Measurements from ENCODE around the gene SLC35G6. TPM values are rescaled to one million over a fixed set of nuclear protein-coding genes. Genes with fewer than 3 reads are reported as not detected.

SLC35G6 gene
- total and polyA plus RNA-seq, 2 of the 13 experiments (the other 11 are each of a cell fraction or from before 2014, with no cell fraction given) = 0.07 TPM; not detected in 1

DNA sequence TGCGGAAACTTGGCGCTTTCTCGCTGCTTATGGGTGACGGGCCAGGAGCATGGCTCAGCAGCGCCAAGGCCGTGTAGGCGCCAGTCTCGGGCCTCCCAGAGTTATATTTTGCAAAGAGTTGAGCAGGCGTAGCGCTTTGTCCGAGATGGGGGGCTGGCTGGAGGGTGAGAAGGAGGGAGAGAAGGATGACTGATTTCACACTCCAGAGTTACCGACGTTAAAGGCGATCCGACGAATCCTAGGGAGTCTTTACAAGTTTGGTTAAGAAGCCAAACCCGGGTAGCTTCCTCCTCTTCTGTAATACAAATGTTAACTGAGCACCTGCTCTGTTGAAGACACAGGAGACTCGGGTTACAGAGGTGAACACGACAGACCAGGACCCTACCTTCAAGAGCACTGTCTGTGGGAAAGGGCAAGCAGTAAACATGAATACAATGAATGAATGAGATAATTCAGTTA lies 3.7 kb downstream of the SLC35G6 start (continued):
- TF ChIP-seq, protein P1, sequence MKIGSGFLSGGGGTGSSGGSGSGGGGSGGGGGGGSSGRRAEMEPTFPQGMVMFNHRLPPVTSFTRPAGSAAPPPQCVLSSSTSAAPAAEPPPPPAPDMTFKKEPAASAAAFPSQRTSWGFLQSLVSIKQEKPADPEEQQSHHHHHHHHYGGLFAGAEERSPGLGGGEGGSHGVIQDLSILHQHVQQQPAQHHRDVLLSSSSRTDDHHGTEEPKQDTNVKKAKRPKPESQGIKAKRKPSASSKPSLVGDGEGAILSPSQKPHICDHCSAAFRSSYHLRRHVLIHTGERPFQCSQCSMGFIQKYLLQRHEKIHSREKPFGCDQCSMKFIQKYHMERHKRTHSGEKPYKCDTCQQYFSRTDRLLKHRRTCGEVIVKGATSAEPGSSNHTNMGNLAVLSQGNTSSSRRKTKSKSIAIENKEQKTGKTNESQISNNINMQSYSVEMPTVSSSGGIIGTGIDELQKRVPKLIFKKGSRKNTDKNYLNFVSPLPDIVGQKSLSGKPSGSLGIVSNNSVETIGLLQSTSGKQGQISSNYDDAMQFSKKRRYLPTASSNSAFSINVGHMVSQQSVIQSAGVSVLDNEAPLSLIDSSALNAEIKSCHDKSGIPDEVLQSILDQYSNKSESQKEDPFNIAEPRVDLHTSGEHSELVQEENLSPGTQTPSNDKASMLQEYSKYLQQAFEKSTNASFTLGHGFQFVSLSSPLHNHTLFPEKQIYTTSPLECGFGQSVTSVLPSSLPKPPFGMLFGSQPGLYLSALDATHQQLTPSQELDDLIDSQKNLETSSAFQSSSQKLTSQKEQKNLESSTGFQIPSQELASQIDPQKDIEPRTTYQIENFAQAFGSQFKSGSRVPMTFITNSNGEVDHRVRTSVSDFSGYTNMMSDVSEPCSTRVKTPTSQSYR (CRISPR knock-in tag; IDR thresholded peaks at IDR 0.05; ENCODE audit: borderline replicate concordance) = no peak
- TF ChIP-seq NRL (CRISPR knock-in tag; IDR thresholded peaks at IDR 0.05; ENCODE audit: borderline replicate concordance) (peak; percentile 65; the same call in 1 of the 2 replicates), JDP2 (CRISPR knock-in tag; IDR thresholded peaks at IDR 0.05; ENCODE audit: borderline replicate concordance) (no peak), HES4 (CRISPR knock-in tag; IDR thresholded peaks at IDR 0.05; ENCODE audit: borderline replicate concordance) (no peak), ZNF891 (CRISPR knock-in tag; IDR thresholded peaks at IDR 0.05) (peak; percentile 56; the same call in 1 of the 2 replicates), ISL2 (CRISPR knock-in tag; IDR thresholded peaks at IDR 0.05) (no peak; the same call in 1 of the 2 replicates), SIX1 (CRISPR knock-in tag; IDR thresholded peaks at IDR 0.05; ENCODE audit: borderline replicate concordance) (no peak), MEIS2 (CRISPR knock-in tag; IDR thresholded peaks at IDR 0.05) (0 out of 2 replicates have a peak, but pooled peaks have one; percentile 35), ZNF432 (CRISPR knock-in tag; IDR thresholded peaks at IDR 0.05; ENCODE audit: borderline replicate concordance) (no peak), HCFC1 (IDR thresholded peaks at IDR 0.05; ENCODE audit: low read depth, low read length) (no peak), ZSCAN22 (CRISPR knock-in tag; IDR thresholded peaks at IDR 0.05) (no peak; the same call in 1 of the 2 replicates), ZZZ3 (CRISPR knock-in tag; IDR thresholded peaks at IDR 0.05; ENCODE audit: borderline replicate concordance) (peak; percentile 74; the same call in 1 of the 2 replicates), PHF21A (CRISPR knock-in tag; IDR thresholded peaks at IDR 0.05) (no peak; the same call in 1 of the 2 replicates), ZNF225 (CRISPR knock-in tag; IDR thresholded peaks at IDR 0.05) (no peak), ZNF788 (CRISPR knock-in tag; IDR thresholded peaks at IDR 0.05; ENCODE audit: borderline replicate concordance) (0 out of 2 replicates have a peak, but pooled peaks have one; percentile 2), ZNF431 (CRISPR knock-in tag; IDR thresholded peaks at IDR 0.05; ENCODE audit: borderline replicate concordance, low read depth) (0 out of 2 replicates have a peak, but pooled peaks have one; percentile 51), SRY (CRISPR knock-in tag; IDR thresholded peaks at IDR 0.05) (0 out of 2 replicates have a peak, but pooled peaks have one; percentile 5), SP4 (CRISPR knock-in tag; IDR thresholded peaks at IDR 0.05) (peak; percentile 1; the same call in 1 of the 2 replicates), JARID2 (CRISPR knock-in tag; IDR thresholded peaks at IDR 0.05; ENCODE audit: insufficient replicate concordance) (no peak), HOXA3 (CRISPR knock-in tag; IDR thresholded peaks at IDR 0.05) (peak; percentile 79; the same call in 1 of the 2 replicates), NAIF1 (CRISPR knock-in tag; IDR thresholded peaks at IDR 0.05; ENCODE audit: borderline replicate concordance) (no peak)
- TF ChIP-seq, protein P2, sequence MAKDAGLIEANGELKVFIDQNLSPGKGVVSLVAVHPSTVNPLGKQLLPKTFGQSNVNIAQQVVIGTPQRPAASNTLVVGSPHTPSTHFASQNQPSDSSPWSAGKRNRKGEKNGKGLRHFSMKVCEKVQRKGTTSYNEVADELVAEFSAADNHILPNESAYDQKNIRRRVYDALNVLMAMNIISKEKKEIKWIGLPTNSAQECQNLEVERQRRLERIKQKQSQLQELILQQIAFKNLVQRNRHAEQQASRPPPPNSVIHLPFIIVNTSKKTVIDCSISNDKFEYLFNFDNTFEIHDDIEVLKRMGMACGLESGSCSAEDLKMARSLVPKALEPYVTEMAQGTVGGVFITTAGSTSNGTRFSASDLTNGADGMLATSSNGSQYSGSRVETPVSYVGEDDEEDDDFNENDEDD (CRISPR knock-in tag; IDR thresholded peaks at IDR 0.05; ENCODE audit: borderline replicate concordance) = no peak
- TF ChIP-seq, protein P3, sequence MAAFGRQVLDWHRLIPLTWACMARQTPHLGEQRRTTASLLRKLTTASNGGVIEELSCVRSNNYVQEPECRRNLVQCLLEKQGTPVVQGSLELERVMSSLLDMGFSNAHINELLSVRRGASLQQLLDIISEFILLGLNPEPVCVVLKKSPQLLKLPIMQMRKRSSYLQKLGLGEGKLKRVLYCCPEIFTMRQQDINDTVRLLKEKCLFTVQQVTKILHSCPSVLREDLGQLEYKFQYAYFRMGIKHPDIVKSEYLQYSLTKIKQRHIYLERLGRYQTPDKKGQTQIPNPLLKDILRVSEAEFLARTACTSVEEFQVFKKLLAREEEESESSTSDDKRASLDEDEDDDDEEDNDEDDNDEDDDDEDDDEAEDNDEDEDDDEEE (CRISPR knock-in tag; IDR thresholded peaks at IDR 0.05) = peak; percentile 66; the same call in 1 of the 2 replicates
- TF ChIP-seq, protein P4, sequence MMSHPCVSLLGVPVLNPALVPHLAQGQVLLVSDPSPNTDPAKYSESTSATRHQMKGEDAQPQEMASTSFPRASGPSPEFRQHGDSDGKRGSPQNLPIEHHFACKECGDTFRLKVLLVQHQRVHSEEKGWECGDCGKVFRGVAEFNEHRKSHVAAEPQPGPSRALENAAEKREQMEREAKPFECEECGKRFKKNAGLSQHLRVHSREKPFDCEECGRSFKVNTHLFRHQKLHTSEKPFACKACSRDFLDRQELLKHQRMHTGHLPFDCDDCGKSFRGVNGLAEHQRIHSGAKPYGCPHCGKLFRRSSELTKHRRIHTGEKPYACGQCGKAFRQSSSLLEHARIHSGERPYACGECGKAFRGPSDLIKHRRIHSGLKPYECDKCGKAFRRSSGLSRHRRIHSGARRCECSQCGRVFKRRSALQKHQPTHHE (CRISPR knock-in tag; IDR thresholded peaks at IDR 0.05; ENCODE audit: borderline replicate concordance) = no peak

Data from HepG2 (cell line).